Upper lobe of left lung (tissue), 4 donors: Measurements from ENCODE around the gene LEO1.

ENCODE experiments used
- EP300 ChIP-seq, 4 donors: sonication (generic); formaldehyde crosslinking; IDR thresholded peaks; one replicate each; pipeline ENCODE4 v1.5.1; 2017; ENCODE audit warnings: antibody characterized with exemption in 4 of 4, control low read depth in 2 of 4
- POLR2A ChIP-seq, 4 donors: fragments of 450-650 bp; IDR thresholded peaks; one replicate each; pipeline ENCODE4 v1.5.1; 2016 to 2017; ENCODE audit warnings: antibody characterized with exemption in 4 of 4, mild to moderate bottlenecking in 2 of 4
- POLR2AphosphoS5 ChIP-seq, 2 donors: sonication (generic); formaldehyde crosslinking; IDR thresholded peaks; one replicate each; pipeline ENCODE4 v1.5.1; 2017; ENCODE audit warnings: antibody characterized with exemption in 2 of 2
- TF ChIP-seq, protein P1 (sequence below), 6 experiments: fragments of 450-650 bp in 4 of 6; fragments of 200-600 bp in 2 of 6; sonication (generic) in 2 of 6; IDR thresholded peaks; one replicate each; pipeline ENCODE4 v1.5.1; 2016 to 2019; ENCODE audit warnings: antibody characterized with exemption in 6 of 6

DNA sequence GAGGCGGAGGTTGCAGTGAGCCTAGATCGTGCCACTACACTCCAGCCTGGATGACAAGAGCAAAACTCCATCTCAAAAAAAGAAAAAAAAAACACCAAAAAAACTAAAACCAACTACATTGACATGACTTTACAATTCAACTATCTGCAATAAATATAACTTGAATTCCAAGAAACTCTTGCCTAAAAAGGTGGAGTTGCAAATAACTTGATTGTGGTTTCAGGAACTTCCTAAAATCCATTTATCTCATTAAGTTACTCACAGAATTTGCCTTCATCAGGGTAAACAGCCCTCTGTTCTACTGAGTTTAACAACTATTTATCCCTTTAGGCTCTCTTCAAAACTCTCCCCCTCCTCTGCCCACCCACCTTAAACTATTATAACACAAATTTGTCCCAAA is 44.7 kb upstream of the LEO1 start:
- TF ChIP-seq POLR2A (IDR thresholded peaks at IDR 0.05) = no peak
- TF ChIP-seq, protein P1, sequence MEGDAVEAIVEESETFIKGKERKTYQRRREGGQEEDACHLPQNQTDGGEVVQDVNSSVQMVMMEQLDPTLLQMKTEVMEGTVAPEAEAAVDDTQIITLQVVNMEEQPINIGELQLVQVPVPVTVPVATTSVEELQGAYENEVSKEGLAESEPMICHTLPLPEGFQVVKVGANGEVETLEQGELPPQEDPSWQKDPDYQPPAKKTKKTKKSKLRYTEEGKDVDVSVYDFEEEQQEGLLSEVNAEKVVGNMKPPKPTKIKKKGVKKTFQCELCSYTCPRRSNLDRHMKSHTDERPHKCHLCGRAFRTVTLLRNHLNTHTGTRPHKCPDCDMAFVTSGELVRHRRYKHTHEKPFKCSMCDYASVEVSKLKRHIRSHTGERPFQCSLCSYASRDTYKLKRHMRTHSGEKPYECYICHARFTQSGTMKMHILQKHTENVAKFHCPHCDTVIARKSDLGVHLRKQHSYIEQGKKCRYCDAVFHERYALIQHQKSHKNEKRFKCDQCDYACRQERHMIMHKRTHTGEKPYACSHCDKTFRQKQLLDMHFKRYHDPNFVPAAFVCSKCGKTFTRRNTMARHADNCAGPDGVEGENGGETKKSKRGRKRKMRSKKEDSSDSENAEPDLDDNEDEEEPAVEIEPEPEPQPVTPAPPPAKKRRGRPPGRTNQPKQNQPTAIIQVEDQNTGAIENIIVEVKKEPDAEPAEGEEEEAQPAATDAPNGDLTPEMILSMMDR (IDR thresholded peaks at IDR 0.05) = no peak
- no peak for TF ChIP-seq POLR2AphosphoS5 (IDR thresholded peaks at IDR 0.05)
- TF ChIP-seq EP300 (IDR thresholded peaks at IDR 0.05) = no peak
